AG04449 (cell line): ENCODE measurements around the gene SERTAD3.

Experiments
- CTCF ChIA-PET: fragments of 350-600 bp; formaldehyde crosslinking; extraction: SDS; loops from one replicate; lab custom pipeline; 2021; ENCODE audit warnings: antibody characterized with exemption; lab: Yijun Ruan, JAX
- POLR2A ChIA-PET: fragments of 400-600, 350-600 bp; formaldehyde crosslinking; extraction: SDS; loops from one replicate; lab custom pipeline; 2020; ENCODE audit warnings: antibody characterized with exemption, inconsistent platforms; lab: Yijun Ruan, JAX
- DNase-seq: peaks from one replicate; pipeline ENCODE4 v3.0.0-alpha.2; 2010; ENCODE audit warnings: low read depth, low spot score
- H3K4me3 ChIP-seq: 2 replicates; pipeline ENCODE4 v1.5.1; 2011; ENCODE audit warnings: low read depth, mild to moderate bottlenecking, control low read depth, low read length
- CTCF ChIP-seq: IDR thresholded peaks from one replicate; pipeline ENCODE4 v1.5.1; 2011; ENCODE audit warnings: mild to moderate bottlenecking, moderate library complexity, low read length, control low read depth, inconsistent platforms; ENCODE audit not compliant: insufficient read depth; ENCODE audit errors: missing control alignments

Gene SERTAD3

GRCh38 chr19:40397568-40397906 is 46.6 kb downstream of the SERTAD3 start:
- CTCF ChIA-PET, result interaction anchor here (1.8 kb wide), 1 partner anchor 23 kb away, joined by 5 read pairs; no protein-coding TSS in a partner anchor
- DNase-seq, result no peak
- H3K4me3 ChIP-seq, result no peak overlapping the region
- POLR2A ChIA-PET, result no interaction called here
- no peak for TF ChIP-seq CTCF

GRCh38 chr19:40396886-40397567 is 47.1 kb downstream of the SERTAD3 start:
- TF ChIP-seq CTCF, result no peak
- DNase-seq, result no peak
- no peak overlapping the region for H3K4me3 ChIP-seq
- POLR2A ChIA-PET, result interaction anchor here (0.6 to 0.7 kb wide), 2 partner anchors 46 to 401 kb away, joined by 3 to 4 read pairs; no protein-coding TSS in a partner anchor
- CTCF ChIA-PET, result interaction anchor here (1.5 kb wide), 1 partner anchor 14 kb away, joined by 4 read pairs; no protein-coding TSS in a partner anchor

- TF ChIP-seq CTCF, result no peak
- no peak for DNase-seq
- CTCF ChIA-PET, result interaction anchor here (0.8 to 1.5 kb wide), 2 partner anchors 15 to 22 kb away, joined by 3 to 4 read pairs; no protein-coding TSS in a partner anchor
- POLR2A ChIA-PET, result no interaction called here
- no peak overlapping the region for H3K4me3 ChIP-seq
Measured at GRCh38 chr19:40395956-40396355, 48.2 kb downstream of the SERTAD3 start.

GRCh38 chr19:40394816-40395210 is 49.3 kb downstream of the SERTAD3 start:
- CTCF ChIA-PET, result interaction anchor here (1.6 kb wide), 1 partner anchor 8 kb away, joined by 6 read pairs; no protein-coding TSS in a partner anchor
- H3K4me3 ChIP-seq, result no peak overlapping the region
- POLR2A ChIA-PET, result no interaction called here
- no peak for TF ChIP-seq CTCF
- DNase-seq, result no peak

GRCh38 chr19:40393894-40394815 is 50.0 kb downstream of the SERTAD3 start:
- DNase-seq, result no peak
- TF ChIP-seq CTCF, result no peak
- ChIA-PET POLR2A (interaction anchor here (0.6 kb wide), 1 partner anchor 208 kb away, joined by 3 read pairs; no protein-coding TSS in a partner anchor), CTCF (interaction anchor here (1.6 kb wide), 1 partner anchor 9 kb away, joined by 6 read pairs; no protein-coding TSS in a partner anchor)
- H3K4me3 ChIP-seq, result no peak overlapping the region
